IPS DF 4.7 (cell line): ENCODE measurements around the gene BCR.
"Not testable (repeated sequence)": the region's sequence is repeated elsewhere in the genome, so short reads cannot be mapped to it uniquely, and the experiment has no call there.

ENCODE experiments used
- DNase-seq: peaks from one replicate; pipeline ENCODE4 v3.0.0-alpha.2; 2013; ENCODE audit warnings: low spot score; ENCODE audit errors: extremely low read depth

BCR gene

GRCh38 chr22:23285734-23286133 lies 105.4 kb downstream of the BCR start:
- DNase-seq: no peak

- no peak for DNase-seq
Measured at GRCh38 chr22:23286296-23286695, 106.0 kb downstream of the BCR start.

DNA sequence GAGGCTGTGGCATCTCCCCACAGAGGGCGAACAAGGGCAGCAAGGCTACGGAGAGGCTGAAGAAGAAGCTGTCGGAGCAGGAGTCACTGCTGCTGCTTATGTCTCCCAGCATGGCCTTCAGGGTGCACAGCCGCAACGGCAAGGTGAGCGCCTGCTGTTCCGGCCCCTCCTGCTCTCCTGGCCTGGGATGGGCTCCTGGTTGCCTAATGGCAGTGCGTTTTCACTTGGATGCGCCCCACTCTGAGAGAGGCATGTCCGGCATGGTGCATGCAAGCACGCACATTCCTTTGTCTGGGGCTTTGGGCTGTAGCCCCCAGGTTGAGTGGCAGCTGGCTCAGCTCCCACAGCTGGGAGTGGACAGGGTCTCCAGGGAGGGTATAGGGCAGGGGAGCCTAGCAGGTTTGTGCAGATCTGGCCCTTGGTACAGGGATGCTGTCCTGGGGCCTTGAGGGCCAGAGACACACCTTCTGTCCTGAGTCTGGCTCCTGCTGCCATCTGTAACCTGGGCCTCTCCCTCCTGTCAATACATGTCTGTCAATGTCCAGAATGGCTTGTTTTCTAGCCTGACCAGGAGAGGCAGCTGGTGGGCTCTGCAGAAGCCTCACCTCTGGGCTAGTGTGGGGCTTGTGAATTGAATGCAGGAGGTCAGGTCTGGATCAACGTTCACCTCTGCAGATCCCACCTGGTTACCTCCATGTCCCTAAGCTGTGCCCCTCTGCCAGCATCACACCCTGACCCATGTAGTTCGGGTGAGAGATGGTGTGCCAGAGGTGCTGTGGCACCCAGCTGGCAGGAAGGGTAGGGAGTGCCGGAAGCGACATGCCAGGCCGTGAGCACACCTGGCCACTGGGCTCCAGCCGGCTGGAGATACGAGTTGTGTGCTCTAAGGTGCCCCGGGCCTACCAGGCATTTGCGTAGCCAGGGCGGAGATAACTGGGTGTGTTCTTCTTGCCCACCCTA lies 107.1 kb downstream of the BCR start:
- DNase-seq: no peak

DNA sequence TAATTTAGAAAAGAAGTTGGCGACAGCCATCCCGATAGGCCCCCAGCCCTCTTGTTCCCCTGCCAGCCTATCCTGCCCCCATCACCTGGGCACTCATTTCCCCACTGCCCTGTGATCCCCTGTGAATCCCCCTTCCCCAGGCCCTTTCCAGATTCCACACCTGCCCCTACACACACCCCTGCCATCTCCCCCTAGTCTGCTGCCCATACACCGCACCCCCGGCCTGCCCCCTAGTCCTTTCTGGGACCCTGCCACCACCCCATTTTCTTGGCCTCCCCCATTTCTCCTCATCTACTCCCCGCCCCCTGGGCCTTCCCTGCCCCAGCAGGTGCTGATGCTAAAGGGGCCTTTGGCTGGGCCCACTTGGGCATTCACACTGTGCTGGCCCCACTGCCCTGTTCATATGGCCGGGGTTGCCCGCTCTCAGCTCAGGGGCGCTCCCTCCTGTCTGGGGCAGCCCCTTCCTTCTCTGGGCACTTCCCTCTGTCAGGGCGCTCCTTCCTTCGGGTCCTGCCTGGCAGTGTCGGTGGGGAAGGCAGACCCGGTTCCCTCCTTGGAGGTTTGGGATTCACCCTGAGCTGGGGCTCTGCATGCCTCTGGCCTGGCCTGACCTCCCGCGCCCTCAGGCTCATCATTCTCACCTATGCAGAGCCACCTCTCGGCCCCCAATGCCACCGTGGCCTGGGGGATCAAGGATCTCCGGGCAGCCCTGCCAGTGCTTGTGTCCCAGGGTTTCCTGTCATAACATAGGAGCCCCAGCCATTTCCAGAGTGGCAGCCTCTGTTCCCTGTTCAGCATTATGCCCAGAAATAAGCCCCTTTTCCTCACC lies 108.2 kb downstream of the BCR start:
- DNase-seq: no peak

- DNase-seq: no peak
Measured at GRCh38 chr22:23289130-23289503, 108.8 kb downstream of the BCR start.

DNA sequence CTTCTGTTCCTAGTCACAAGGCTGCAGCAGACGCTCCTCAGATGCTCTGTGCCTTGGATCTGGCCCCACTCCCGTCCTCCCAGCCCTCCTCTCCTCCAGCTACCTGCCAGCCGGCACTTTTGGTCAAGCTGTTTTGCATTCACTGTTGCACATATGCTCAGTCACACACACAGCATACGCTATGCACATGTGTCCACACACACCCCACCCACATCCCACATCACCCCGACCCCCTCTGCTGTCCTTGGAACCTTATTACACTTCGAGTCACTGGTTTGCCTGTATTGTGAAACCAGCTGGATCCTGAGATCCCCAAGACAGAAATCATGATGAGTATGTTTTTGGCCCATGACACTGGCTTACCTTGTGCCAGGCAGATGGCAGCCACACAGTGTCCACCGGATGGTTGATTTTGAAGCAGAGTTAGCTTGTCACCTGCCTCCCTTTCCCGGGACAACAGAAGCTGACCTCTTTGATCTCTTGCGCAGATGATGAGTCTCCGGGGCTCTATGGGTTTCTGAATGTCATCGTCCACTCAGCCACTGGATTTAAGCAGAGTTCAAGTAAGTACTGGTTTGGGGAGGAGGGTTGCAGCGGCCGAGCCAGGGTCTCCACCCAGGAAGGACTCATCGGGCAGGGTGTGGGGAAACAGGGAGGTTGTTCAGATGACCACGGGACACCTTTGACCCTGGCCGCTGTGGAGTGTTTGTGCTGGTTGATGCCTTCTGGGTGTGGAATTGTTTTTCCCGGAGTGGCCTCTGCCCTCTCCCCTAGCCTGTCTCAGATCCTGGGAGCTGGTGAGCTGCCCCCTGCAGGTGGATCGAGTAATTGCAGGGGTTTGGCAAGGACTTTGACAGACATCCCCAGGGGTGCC lies 109.8 kb downstream of the BCR start:
- no peak for DNase-seq

GRCh38 chr22:23291806-23292452 lies 111.6 kb downstream of the BCR start:
- DNase-seq: no peak

- no peak for DNase-seq
Measured at GRCh38 chr22:23292453-23293350, 112.4 kb downstream of the BCR start.

DNA sequence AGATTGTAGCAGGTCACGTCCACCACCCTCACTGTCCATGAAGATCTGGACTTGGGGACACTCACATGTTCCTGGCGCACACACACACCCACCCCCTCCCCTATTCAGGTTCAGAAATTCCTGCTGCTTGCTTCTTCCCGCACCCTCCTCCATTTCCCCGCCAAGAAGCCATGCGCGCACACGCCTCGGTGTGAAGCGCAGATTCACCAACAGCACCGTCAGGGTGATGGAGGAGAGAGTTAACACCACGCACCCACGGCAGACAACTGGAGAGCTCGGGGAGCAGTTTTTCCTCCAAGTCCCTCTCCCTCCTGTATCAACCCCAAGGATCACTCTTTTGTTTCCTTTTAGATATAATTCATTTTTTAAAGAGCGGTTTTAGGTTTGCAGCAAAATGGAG lies 113.4 kb downstream of the BCR start:
- no peak for DNase-seq

DNA sequence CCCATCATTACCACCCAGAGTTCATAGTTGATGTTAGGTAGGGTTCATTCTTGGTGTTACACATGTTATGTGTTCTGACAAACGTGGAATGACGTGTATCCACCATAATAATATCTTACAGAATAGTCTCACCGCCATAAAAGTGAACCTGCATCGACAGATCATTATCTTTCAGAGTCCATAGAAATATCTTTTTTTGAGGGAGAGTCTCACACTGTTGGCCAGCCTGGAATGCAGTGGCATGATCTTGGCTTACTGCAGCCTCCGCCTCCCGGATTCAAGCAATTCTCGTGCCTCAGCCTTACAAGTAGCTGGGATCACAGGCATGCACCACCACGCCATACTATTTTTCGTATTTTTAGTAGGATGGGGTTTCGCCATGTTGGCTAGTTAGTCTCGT lies 113.9 kb downstream of the BCR start:
- DNase-seq: no peak

DNA sequence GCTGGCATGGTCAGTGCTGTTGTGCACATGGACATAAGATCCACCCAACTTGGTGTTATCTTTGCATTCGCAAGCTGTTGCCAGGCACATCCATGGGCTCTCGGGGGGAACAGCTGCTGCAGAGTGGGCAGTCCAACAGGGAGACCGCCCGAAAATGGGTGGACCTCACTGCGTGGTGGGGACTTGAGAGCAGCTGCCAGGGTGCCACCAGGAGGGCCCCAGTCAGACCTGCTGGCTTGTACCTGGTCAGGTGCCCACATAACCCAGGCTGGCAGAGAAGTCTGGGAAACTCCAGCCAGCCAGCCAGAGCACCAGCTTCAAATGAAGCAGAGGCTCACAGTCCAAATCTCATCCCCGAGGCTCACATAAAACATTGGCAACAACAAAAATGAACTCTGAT lies 120.2 kb downstream of the BCR start:
- DNase-seq: no peak

DNA sequence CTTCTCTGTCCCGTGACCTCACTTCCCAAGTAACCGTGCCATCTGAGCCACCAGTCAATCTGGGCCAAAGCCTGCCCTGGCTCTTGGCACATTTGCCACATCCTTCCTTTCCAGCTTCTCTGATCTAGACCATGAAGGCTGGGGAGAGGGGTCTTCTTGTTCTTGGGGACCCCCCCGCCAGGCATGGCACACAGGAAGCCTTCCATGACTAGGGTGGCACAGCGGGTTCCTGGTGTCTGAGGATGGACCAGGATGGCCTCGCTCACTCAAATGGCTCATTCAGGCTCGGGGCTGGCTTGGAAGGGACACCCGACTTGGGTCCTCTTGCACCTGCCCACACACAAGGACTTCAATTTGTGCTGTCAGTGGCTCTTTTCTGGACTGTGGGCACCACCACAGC lies 121.3 kb downstream of the BCR start:
- DNase-seq: no peak

GRCh38 chr22:23302171-23303002 lies 122.1 kb downstream of the BCR start:
- no peak for DNase-seq

- no peak for DNase-seq
Measured at GRCh38 chr22:23305321-23305910, 125.1 kb downstream of the BCR start.

- no peak for DNase-seq
Measured at GRCh38 chr22:23305922-23306374, 125.6 kb downstream of the BCR start.

- no peak for DNase-seq
Measured at GRCh38 chr22:23306438-23306921, 126.2 kb downstream of the BCR start.

GRCh38 chr22:23306926-23307325 lies 126.6 kb downstream of the BCR start:
- no peak for DNase-seq

GRCh38 chr22:23307511-23307910 lies 127.2 kb downstream of the BCR start:
- not testable (repeated sequence) for DNase-seq
